GM15510 (cell line): ENCODE results near the gene TEX48.

Experiments
- POLR2A ChIP-seq: IDR thresholded peaks from 3 replicates; pipeline ENCODE4 v1.6.1; 2011; ENCODE audit warnings: borderline replicate concordance; ENCODE audit not compliant: insufficient read length; ENCODE audit errors: extremely low read depth

Gene TEX48

GRCh38 chr9:114619191-114619761 is 62.7 kb downstream of the TEX48 start:
- TF ChIP-seq POLR2A = no peak

GRCh38 chr9:114616684-114617520 is 65.1 kb downstream of the TEX48 start:
- no peak for TF ChIP-seq POLR2A
